WERI-Rb-1 (cell line): ENCODE results near the gene CERS4.

Source experiments
- DNase-seq: peaks from one replicate; pipeline ENCODE4 v3.0.0-alpha.2; 2020
- H3K27ac ChIP-seq: fragments of 250-450 bp; sonication (Bioruptor Pico); 2 replicates; pipeline ENCODE4 v1.5.1; 2020; ENCODE audit warnings: mild to moderate bottlenecking, moderate library complexity
- H3K27me3 ChIP-seq: fragments of 250-450 bp; sonication (Bioruptor Pico); 2 replicates; pipeline ENCODE4 v1.5.1; 2021; ENCODE audit warnings: mild to moderate bottlenecking, low read depth, moderate library complexity; ENCODE audit not compliant: insufficient read depth, severe bottlenecking
- H3K36me3 ChIP-seq: fragments of 250-450 bp; sonication (Bioruptor Pico); 2 replicates; pipeline ENCODE4 v1.5.1; 2020; ENCODE audit warnings: mild to moderate bottlenecking, moderate library complexity
- H3K4me3 ChIP-seq: 2 replicates; pipeline ENCODE4 v1.5.1; 2011; ENCODE audit warnings: low read depth, mild to moderate bottlenecking, control low read depth, low read length
- H3K9me3 ChIP-seq: fragments of 250-450 bp; sonication (Bioruptor Pico); 2 replicates; pipeline ENCODE4 v1.5.1; 2021; ENCODE audit warnings: mild to moderate bottlenecking, moderate library complexity; ENCODE audit not compliant: severe bottlenecking
- CTCF ChIP-seq: IDR thresholded peaks from 2 replicates; pipeline ENCODE4 v1.5.1; 2011; ENCODE audit warnings: low read depth, mild to moderate bottlenecking, control low read depth, inconsistent platforms, low read length

Gene CERS4

GRCh38 chr19:8256276-8257051, 47.3 kb downstream of the CERS4 start:
- TF ChIP-seq CTCF: no peak
- DNase-seq: no peak

DNA sequence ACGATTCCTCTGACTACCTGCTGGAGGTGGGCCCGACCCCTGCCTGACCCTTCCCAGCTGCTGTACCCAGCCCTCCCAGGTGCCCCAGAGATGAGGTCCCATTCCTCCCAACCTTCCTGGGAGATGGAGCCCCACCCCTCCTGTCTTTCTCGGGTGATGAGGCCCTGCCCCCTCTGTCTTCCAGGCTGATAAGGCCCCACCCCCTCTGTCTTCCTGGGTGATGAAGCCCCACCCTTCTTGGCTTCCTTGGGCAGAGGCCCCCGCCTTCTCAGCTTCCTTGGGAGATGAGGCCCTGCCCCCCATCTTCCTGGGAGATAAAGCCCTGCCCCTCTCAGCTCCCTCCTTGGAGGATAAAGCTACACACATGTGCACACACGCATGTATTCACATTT, 47.9 kb downstream of the CERS4 start:
- TF ChIP-seq CTCF: no peak
- DNase-seq: peak; percentile 44
- Histone ChIP-seq H3K36me3 (peaks cover 33% of the 10 kb centered on the region), H3K27ac (no peak overlapping the region), H3K9me3 (no peaks in the 10 kb centered on the region), H3K4me3 (no peak overlapping the region), H3K27me3 (no peaks in the 10 kb centered on the region)

More at GRCh38 chr19:8256276-8257051, 47.3 kb downstream of the CERS4 start:
- Histone ChIP-seq H3K4me3 (no peak overlapping the region), H3K9me3 (no peaks in the 10 kb centered on the region), H3K27ac (no peak overlapping the region), H3K27me3 (no peaks in the 10 kb centered on the region), H3K36me3 (peaks cover 33% of the 10 kb centered on the region)

GRCh38 chr19:8259142-8259921, 50.2 kb downstream of the CERS4 start:
- no peak for DNase-seq
- Histone ChIP-seq H3K27ac (no peak overlapping the region), H3K36me3 (peaks cover 29% of the 10 kb centered on the region)

GRCh38 chr19:8259922-8260247, 50.7 kb downstream of the CERS4 start:
- no peaks in the 10 kb centered on the region for H3K27me3 ChIP-seq
- no peak for TF ChIP-seq CTCF
- H3K4me3 ChIP-seq: no peak overlapping the region
- H3K9me3 ChIP-seq: no peaks in the 10 kb centered on the region
- no peak for DNase-seq
- H3K27ac ChIP-seq: no peak overlapping the region
- H3K36me3 ChIP-seq: peaks cover 29% of the 10 kb centered on the region

More at GRCh38 chr19:8259142-8259921, 50.2 kb downstream of the CERS4 start:
- H3K4me3 ChIP-seq: no peak overlapping the region
- TF ChIP-seq CTCF: no peak
- no peaks in the 10 kb centered on the region for H3K9me3 ChIP-seq
- no peaks in the 10 kb centered on the region for H3K27me3 ChIP-seq

GRCh38 chr19:8261347-8261746, 52.2 kb downstream of the CERS4 start:
- no peak for DNase-seq
- Histone ChIP-seq H3K27me3 (no peaks in the 10 kb centered on the region), H3K36me3 (peaks cover 22% of the 10 kb centered on the region), H3K27ac (no peak overlapping the region), H3K4me3 (no peak overlapping the region), H3K9me3 (no peaks in the 10 kb centered on the region)
- TF ChIP-seq CTCF: no peak
